ENCODE data around the gene TMEM25.

DNA sequence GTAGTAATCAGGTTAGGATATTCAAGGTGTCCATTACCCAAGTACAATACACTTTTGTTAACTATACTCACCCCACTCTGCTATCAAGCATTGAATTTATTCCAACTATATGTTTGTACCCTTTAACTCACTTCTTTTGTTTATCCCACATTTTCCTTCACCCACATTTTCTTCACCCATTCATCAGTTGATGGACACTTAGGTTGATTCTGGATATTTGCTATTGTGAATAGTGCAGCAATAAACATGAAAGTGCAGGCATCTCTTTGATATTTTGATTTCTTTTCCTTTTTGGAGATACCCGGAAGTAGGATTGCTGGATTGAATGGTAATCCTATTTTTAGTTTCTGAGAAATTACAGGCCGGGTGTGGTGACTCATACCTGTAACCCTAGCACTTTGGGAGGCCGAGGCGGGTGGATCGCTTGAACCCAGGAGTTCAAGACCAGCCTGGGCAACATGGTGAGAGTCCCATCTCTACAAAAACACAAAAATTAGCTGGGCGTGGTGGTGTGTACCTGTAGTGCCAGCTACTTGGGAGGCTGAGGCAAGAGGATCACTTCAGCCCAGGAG is 6.5 kb downstream of the TMEM25 start:
- no peak for TF ChIP-seq POLR2A (IDR thresholded peaks at IDR 0.05)
- TF ChIP-seq CTCF (IDR thresholded peaks at IDR 0.05): no peak
